Measurements from ENCODE around the gene ARMC3.

Gene ARMC3

DNA sequence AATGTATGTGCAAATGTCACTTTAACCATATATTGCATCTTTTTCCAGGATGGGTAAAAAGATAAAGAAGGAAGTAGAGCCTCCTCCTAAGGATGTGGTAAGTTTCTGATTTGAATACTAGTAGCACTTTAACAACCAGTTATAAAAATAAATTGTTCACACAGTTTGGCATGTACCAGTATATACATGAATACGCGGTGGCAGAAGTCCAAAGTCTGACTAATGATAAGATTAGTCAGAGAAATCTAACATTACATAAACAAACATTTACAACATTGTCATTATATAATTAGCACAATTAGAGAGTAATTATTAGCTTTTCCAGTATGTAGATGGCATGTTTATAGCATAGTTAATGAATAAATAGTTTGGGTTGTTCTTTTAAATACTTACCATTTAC is 4.1 kb downstream of the ARMC3 start:
- no peak for DNase-seq

- DNase-seq, result no peak
Measured at GRCh38 chr10:22932626-22933370, 4.9 kb downstream of the ARMC3 start.

DNA sequence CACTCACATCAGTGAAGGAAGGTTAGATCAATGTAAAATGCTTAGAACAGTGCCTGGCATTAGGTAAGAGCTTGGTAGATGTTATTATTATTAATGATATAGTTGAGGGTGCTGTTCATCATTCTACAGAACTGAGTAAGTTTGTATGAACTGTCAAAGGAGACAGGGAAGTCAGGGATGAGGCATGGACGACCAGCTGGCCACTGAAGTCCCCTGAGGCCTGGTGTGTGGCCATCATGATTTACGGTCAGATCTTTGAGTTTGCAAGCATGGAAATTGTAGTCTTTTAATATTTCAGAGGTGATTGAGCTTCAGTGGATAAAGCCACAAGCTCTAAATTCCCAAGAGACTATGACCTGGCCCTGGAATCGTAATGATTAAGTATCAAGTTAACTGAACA is 6.9 kb downstream of the ARMC3 start:
- DNase-seq, result no peak

DNA sequence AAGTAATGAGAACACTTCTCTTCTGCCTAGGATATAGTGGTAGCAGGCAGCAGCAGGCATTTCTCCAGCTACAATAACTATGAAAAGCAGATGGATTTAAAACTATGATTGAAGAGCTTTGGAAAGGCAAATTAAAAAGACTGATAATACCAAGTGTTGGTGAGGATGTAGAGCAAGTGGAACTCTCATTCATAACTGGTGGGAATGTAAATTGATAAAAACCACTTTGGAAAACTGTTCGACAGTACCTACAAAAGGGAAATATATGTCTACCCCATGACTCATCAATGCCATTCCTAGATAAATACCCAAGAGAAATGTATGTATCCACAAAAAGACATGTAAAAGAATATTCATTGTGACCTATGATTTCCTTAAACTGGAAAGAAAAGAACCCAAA is 14.6 kb downstream of the ARMC3 start:
- no peak for DNase-seq

GRCh38 chr10:22945934-22946673 is 18.3 kb downstream of the ARMC3 start:
- DNase-seq, result no peak

DNA sequence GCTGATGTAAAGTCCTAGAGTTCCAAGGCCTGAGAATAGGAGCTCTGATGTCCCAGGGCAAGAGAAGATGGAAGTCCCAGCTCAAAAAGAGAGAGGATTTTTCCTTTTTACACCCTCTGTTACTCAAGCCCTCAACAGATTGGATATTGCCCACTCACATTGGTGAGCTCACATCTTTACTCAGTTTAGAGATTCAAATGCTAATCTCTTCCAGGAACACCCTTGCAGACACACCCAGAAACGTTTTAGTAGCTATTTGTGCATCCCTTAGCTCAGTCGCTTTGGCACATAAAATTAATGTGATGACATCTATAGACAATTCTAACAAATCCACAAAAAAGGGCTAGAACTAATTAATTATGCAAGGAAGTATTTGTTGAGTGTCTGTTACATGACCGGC is 27.1 kb downstream of the ARMC3 start:
- no peak for DNase-seq

DNA sequence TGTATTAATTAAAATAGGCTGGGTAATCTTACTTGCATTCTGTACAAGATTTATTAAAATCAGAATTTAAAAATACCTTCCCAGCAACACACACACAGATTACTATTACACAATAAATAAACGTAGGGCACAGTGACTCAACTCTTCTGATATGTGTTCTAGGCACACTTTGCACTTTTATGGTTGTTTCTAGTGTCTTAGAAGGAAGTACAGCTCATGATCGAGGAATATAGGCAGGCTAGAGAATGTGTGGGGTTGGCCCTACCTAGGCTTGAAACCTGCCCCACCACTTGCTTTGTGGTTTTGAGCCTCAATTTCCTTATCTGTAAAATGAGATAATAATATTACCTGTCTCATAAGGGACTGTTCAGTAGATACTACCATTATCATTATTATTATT is 30.5 kb downstream of the ARMC3 start:
- DNase-seq, result no peak

DNA sequence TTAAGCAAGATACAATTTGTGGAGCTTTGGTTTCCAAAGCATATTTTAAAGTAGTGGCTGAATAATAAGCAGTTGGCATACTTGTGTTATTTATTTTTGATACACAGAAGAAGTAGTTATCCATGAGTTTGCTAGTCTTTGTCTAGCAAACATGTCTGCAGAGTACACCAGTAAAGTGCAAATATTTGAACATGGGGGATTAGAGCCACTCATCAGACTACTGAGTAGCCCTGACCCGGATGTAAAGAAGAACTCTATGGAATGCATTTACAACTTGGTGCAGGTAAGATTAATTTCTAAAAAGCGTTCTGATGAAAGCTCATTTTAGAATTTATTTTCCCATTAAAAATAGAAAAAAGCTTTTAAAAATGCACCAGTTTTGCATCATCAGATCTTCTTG is 31.4 kb downstream of the ARMC3 start:
- no peak for DNase-seq

DNA sequence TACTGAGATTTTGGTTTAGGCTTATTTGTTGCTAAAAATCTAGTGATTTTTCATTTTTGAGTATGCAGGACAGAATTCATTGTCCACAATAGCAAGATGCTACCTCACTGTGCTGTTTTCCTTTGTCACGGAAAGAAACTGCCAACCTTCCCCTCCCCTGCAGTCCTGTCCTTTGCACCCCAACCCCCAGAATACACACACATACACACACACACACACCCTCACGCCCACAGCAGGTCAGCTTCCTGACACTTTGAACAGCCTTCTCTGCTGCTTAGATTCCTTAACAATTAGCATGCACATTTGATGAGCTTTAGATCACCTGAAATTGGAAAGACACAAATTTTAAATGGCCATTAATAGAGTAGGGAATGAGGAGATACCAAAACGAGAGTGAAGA is 32.1 kb downstream of the ARMC3 start:
- DNase-seq, result no peak

DNA sequence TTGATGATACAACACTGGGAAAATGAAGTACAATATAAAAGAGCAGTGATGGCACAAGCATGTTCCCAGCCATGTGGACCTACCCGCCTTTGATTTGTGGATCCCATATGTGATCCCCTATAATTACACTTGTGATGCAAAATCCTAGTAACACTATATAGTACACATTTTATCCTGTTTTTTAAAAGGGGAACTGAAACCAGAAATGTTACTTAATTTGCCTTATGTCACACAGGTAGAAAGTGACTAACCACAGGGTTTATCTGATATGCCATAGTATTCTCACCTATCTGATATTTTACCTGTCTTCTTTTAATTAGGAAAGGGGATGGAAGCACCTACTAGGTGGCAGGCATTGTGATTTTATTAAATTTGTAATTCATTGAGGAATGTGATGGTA is 35.0 kb downstream of the ARMC3 start:
- DNase-seq, result no peak

DNA sequence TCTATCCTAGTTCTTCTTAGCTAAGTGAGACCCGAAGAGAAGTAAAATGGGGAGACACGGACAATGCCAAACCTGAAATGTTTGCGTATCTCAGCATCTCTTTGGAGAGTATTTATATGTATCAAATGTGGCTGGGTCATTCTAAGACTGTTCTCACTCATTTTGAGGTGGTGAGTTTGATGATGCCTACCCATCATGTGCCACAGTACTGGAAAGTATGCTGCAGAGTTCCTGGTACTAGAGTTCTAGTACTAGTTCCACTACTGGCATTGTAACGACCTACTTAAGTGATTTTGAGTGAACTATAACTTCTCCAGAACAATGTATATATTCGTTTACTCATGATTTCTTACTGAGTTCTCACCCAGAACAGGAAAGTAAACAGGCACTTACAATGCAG is 41.9 kb downstream of the ARMC3 start:
- no peak for DNase-seq

GRCh38 chr10:22976534-22976933 is 48.7 kb downstream of the ARMC3 start:
- DNase-seq, result no peak

- no peak for DNase-seq
Measured at GRCh38 chr10:22977751-22978150, 49.9 kb downstream of the ARMC3 start.

GRCh38 chr10:22978287-22978686 is 50.4 kb downstream of the ARMC3 start:
- no peak for DNase-seq

GRCh38 chr10:22978918-22979317 is 51.1 kb downstream of the ARMC3 start:
- DNase-seq, result no peak

DNA sequence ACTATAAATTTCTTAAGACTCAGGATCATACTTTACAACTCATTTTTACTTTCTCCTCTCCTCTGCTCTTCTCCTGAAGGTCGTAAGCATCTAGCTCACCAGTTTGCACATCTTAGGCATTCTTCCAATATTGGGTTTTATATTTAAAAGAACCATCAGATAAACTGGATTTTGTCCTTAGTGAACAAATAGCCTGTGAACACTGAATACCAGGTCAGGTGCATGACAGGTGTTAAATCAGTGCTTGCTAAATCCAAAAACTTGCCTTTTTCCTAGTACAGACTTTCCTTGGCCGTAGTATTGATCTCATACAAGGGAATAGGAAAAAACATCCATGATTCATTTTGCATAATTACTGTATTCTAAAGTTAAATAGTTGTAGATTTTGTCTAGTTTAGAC is 53.0 kb downstream of the ARMC3 start:
- no peak for DNase-seq

- no peak for DNase-seq
Measured at GRCh38 chr10:22984066-22984465, 56.2 kb downstream of the ARMC3 start.

DNA sequence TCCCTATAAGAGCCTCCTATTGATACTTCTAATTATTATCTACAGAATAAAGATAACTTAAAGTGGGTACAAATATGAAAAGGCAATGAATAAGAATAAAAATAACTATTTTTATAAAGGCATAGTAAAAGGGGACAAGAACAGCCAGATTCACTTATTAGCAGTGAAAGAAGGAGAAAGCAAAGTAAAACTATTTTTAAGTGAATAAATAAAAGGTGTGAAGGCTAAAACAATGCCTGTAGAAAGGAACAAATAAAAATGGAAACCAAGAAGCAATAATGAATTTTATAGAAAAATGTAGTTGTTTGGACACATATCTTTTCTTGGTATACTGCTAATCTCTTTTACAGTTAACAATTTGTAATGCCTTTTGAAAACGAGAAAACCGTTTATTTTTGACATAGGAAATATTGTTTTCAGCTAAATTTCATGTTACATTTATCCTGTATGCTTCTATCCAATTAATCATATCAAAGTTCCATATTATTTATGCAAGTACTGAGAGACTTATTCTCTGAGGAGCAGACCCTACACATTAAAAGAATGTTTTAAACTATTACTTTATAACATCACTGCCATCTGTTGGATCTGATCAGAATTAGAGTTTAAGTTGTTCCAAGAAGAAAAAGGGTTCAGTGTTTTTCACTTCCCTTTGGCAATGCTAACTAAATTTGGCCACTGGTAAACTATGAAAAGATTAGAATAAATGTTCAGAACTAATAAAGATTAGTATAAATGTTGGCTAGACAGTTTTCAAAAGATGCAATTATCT is 59.1 kb downstream of the ARMC3 start:
- DNase-seq, result no peak

- DNase-seq, result no peak
Measured at GRCh38 chr10:22988581-22989360, 60.9 kb downstream of the ARMC3 start.

- DNase-seq, result no peak
Measured at GRCh38 chr10:22990443-22990842, 62.6 kb downstream of the ARMC3 start.

GRCh38 chr10:22992075-22992474 is 64.2 kb downstream of the ARMC3 start:
- no peak for DNase-seq

DNA sequence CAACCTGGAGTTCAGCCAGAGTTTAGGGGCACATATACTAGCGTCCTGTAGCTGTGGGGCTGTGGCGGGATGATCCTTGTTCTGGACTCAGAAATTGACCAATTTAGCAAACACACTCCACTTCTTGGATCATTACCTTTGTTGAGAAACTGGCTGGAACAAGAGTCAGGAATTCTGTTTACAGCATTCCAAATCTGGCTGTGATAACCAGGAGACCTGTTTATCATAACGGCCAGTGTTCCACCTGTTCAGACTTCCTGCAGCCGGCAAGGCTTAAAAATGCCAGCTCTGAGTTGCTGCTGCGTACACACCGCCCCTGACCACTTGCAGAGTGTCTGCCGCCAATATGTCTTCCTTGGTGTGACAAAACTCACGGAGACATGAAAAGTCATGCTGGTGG is 64.8 kb downstream of the ARMC3 start:
- no peak for DNase-seq

- no peak for DNase-seq
Measured at GRCh38 chr10:22993314-22993713, 65.5 kb downstream of the ARMC3 start.

Data from cortex of kidney (tissue), 1 donor.